Spleen (tissue), 7 donors: ENCODE measurements around the gene PLAAT3.

Source experiments
- POLR2A ChIP-seq, 3 donors: fragments of 450-650 bp; IDR thresholded peaks; one replicate each; pipeline ENCODE4 v1.5.1; 2017; ENCODE audit warnings: antibody characterized with exemption in 3 of 3, mild to moderate bottlenecking in 1 of 3
- TF ChIP-seq, protein P1 (sequence below), 11 experiments: fragments of 200-600 bp in 7 of 11; fragments of 450-650 bp in 4 of 11; sonication (generic) in 4 of 11; IDR thresholded peaks in 8 of 11; conservative IDR thresholded peaks in 3 of 11; 1 replicate in 7 of 11; 2 replicates in 4 of 11; pipeline versions ENCODE4 v1.4.0 to v1.8.0; 2016 to 2021; ENCODE audit warnings: antibody characterized with exemption in 11 of 11, inconsistent platforms in 4 of 11, mild to moderate bottlenecking in 1 of 11
- donor health status: DM: no; HTN: no; CAD: no; lungs with moderate emphysema.
- donor health status: DM: no; HTN: no; CAD: no.
- donor health status: DM: no; HTN: no; CAD: no.

DNA sequence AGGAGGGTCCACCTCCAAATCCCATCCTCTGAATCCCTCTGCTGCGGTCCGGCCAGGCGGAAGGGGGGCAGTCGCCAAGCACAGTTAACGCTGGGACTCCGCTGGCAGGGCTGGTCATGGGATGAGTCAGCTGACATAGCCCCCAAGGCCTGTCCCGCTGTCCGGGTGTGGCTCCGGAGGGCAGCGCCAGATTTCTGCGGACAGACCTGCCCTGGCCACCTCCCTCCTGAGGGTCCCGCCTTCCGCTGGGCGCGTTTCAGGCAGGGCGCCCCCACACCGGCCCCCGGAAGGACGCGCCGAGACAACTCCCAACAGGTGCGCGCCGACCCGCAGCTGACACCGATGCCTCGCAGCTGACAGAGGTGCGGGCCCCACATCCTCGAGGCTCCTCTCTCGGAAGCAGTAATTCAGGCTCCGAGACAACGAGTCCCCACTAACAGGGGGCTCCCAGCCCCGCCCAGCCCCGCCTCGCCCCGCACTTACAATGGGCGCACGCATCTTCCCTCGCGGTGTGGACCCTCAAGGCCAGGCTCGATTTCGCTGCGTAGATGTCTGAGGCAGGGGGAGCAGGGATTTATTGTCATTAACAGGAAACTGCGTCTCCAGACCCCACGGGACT lies 607 bp downstream of the PLAAT3 start:
- no peak for TF ChIP-seq POLR2A (IDR thresholded peaks at IDR 0.05)
- TF ChIP-seq, protein P1, sequence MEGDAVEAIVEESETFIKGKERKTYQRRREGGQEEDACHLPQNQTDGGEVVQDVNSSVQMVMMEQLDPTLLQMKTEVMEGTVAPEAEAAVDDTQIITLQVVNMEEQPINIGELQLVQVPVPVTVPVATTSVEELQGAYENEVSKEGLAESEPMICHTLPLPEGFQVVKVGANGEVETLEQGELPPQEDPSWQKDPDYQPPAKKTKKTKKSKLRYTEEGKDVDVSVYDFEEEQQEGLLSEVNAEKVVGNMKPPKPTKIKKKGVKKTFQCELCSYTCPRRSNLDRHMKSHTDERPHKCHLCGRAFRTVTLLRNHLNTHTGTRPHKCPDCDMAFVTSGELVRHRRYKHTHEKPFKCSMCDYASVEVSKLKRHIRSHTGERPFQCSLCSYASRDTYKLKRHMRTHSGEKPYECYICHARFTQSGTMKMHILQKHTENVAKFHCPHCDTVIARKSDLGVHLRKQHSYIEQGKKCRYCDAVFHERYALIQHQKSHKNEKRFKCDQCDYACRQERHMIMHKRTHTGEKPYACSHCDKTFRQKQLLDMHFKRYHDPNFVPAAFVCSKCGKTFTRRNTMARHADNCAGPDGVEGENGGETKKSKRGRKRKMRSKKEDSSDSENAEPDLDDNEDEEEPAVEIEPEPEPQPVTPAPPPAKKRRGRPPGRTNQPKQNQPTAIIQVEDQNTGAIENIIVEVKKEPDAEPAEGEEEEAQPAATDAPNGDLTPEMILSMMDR (IDR thresholded peaks at IDR 0.05 in 8 of 11, conservative IDR thresholded peaks at IDR 0.05 in 3 of 11): no peak
